OCI-LY3 (cell line): Measurements from ENCODE around the gene MAML2.

ENCODE experiments used
- CTCF ChIP-seq: fragments of 200-600, 300-600 bp; sonication (generic); IDR thresholded peaks from 2 replicates; pipeline ENCODE4 v1.5.1; 2014; ENCODE audit warnings: antibody characterized with exemption, low read length, low read depth
- EZH2phosphoT487 ChIP-seq: fragments of 200-600 bp; shearing (Covaris generic); IDR thresholded peaks from 2 replicates; pipeline ENCODE4 v1.6.1; 2018; ENCODE audit warnings: antibody characterized with exemption, mixed run types, low read depth

DNA sequence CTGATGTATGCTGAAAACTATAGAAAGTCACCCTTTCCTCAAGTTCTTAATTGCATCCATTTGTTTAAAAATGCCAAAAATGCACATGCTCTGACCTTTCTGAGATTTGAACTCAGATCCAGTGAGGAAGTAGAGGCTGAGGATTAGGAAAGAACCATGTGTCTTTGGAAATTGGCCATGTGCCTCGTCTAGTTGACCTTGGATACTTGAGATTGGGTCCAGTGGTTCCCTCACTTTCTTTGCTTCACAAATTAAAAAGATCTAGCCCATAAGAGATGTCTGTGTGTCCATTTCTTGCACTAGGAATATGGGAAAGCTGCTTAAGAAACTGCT, 128.3 kb downstream of the MAML2 start:
- TF ChIP-seq CTCF (no peak), EZH2phosphoT487 (no peak)
